H9 (cell line): ENCODE results near the gene GFER. TPM values are rescaled to one million over a fixed set of nuclear protein-coding genes. Genes with fewer than 3 reads are reported as not detected.
A peak's percentile ranks its signal among the peaks of the same experiment; 100 is the strongest.

ENCODE experiments used
- DNase-seq: peaks from one replicate; pipeline ENCODE4 v3.0.0-alpha.2; 2017
- H2AFZ ChIP-seq: one replicate; pipeline ENCODE4 v1.6.1; 2013; ENCODE audit warnings: mild to moderate bottlenecking, low read length, control low read depth, moderate library complexity
- H2AK5ac ChIP-seq: 2 replicates; pipeline ENCODE4 v1.6.1; 2013; ENCODE audit warnings: low read length, control low read depth, mixed read lengths; ENCODE audit not compliant: insufficient read length
- H2BK120ac ChIP-seq: one replicate; pipeline ENCODE4 v1.6.1; 2013; ENCODE audit warnings: low read depth, mild to moderate bottlenecking, low read length, control low read depth, inconsistent platforms; ENCODE audit not compliant: poor library complexity, severe bottlenecking
- H2BK12ac ChIP-seq: 2 replicates; pipeline ENCODE4 v1.6.1; 2013; ENCODE audit warnings: low read length, control low read depth, mixed read lengths, low read depth; ENCODE audit not compliant: insufficient read length
- H2BK15ac ChIP-seq: 2 replicates; pipeline ENCODE4 v1.6.1; 2013; ENCODE audit warnings: low read depth, low read length, control low read depth
- H2BK20ac ChIP-seq: one replicate; pipeline ENCODE4 v1.6.1; 2013; ENCODE audit warnings: low read depth, mild to moderate bottlenecking, low read length, control low read depth, inconsistent platforms; ENCODE audit not compliant: poor library complexity, severe bottlenecking
- H2BK5ac ChIP-seq: 2 replicates; pipeline ENCODE4 v1.6.1; 2013; ENCODE audit warnings: low read length, control low read depth, mixed read lengths; ENCODE audit not compliant: insufficient read length
- H3K14ac ChIP-seq: 2 replicates; pipeline ENCODE4 v1.6.1; 2013; ENCODE audit warnings: low read length, control low read depth; ENCODE audit not compliant: insufficient read depth
- H3K18ac ChIP-seq: 2 replicates; pipeline ENCODE4 v1.6.1; 2013; ENCODE audit warnings: low read depth, mild to moderate bottlenecking, mixed read lengths, low read length, control low read depth; ENCODE audit not compliant: insufficient read length
- H3K23ac ChIP-seq: 2 replicates; pipeline ENCODE4 v1.6.1; 2013; ENCODE audit warnings: low read length, control low read depth, mixed read lengths, low read depth; ENCODE audit not compliant: insufficient read length
- H3K23me2 ChIP-seq: 2 replicates; pipeline ENCODE4 v1.6.1; 2013; ENCODE audit warnings: low read depth, mild to moderate bottlenecking, mixed read lengths, low read length, control low read depth; ENCODE audit not compliant: insufficient read length, poor library complexity, severe bottlenecking
- H3K27ac ChIP-seq: 2 replicates; pipeline ENCODE4 v1.5.1; 2013; ENCODE audit warnings: low read length, control low read depth, mixed read lengths, low read depth; ENCODE audit not compliant: insufficient read length
- H3K27me3 ChIP-seq: 2 replicates; pipeline ENCODE4 v1.6.1; 2013; ENCODE audit warnings: low read length, control low read depth, inconsistent platforms; ENCODE audit not compliant: insufficient read depth
- H3K4ac ChIP-seq: 2 replicates; pipeline ENCODE4 v1.6.1; 2013; ENCODE audit warnings: low read depth, mild to moderate bottlenecking, control low read depth, inconsistent platforms, low read length, moderate library complexity
- H3K4me1 ChIP-seq: 2 replicates; pipeline ENCODE4 v1.6.1; 2013; ENCODE audit warnings: low read length, control low read depth, inconsistent platforms; ENCODE audit not compliant: insufficient read depth
- H3K4me2 ChIP-seq: 2 replicates; pipeline ENCODE4 v1.6.1; 2013; ENCODE audit warnings: low read length, control low read depth, mixed read lengths; ENCODE audit not compliant: insufficient read length, insufficient read depth
- H3K56ac ChIP-seq: 2 replicates; pipeline ENCODE4 v1.6.1; 2013; ENCODE audit warnings: low read depth, mild to moderate bottlenecking, mixed read lengths, low read length, control low read depth; ENCODE audit not compliant: insufficient read length
- H3K79me1 ChIP-seq: 2 replicates; pipeline ENCODE4 v1.6.1; 2013; ENCODE audit warnings: low read depth, mild to moderate bottlenecking, moderate library complexity, low read length, control low read depth, inconsistent platforms; ENCODE audit not compliant: insufficient read depth, poor library complexity, severe bottlenecking
- H3K79me2 ChIP-seq: 2 replicates; pipeline ENCODE4 v1.6.1; 2013; ENCODE audit warnings: low read length, control low read depth, inconsistent platforms; ENCODE audit not compliant: insufficient read depth
- H3K9ac ChIP-seq: 2 replicates; pipeline ENCODE4 v1.6.1; 2013; ENCODE audit warnings: low read length, control low read depth, mixed read lengths; ENCODE audit not compliant: insufficient read length; ENCODE audit errors: extremely low read depth
- H3K9me3 ChIP-seq: one replicate; pipeline ENCODE4 v1.6.1; 2013; ENCODE audit warnings: low read depth, low read length, inconsistent platforms; ENCODE audit not compliant: control insufficient read depth
- H3T11ph ChIP-seq: one replicate; pipeline ENCODE4 v1.6.1; 2013; ENCODE audit warnings: mild to moderate bottlenecking, low read length, control low read depth, inconsistent platforms
- H4K20me1 ChIP-seq: one replicate; pipeline ENCODE4 v1.6.1; 2013; ENCODE audit not compliant: control insufficient read depth, insufficient read length, insufficient read depth
- H4K5ac ChIP-seq: 2 replicates; pipeline ENCODE4 v1.6.1; 2013; ENCODE audit warnings: low read depth, mild to moderate bottlenecking, mixed read lengths, low read length, control low read depth; ENCODE audit not compliant: insufficient read length
- H4K8ac ChIP-seq: replicated peaks from 2 replicates; pipeline ENCODE4 v1.6.1; 2013; ENCODE audit warnings: low read length, control low read depth, mixed read lengths, low read depth; ENCODE audit not compliant: insufficient read length
- H4K91ac ChIP-seq: 2 replicates; pipeline ENCODE4 v1.6.1; 2013; ENCODE audit warnings: low read depth, mild to moderate bottlenecking, moderate library complexity, mixed read lengths, low read length, control low read depth; ENCODE audit not compliant: insufficient read length
- H3K27ac Mint-ChIP-seq, 3 experiments: 2 replicates in 2 of 3; 3 replicates in 1 of 3; pipeline ENCODE4 v1.8.0; 2020 to 2021; ENCODE audit warnings: mixed read lengths in 3 of 3, mild to moderate bottlenecking in 1 of 3, moderate library complexity in 1 of 3
- H3K27me3 Mint-ChIP-seq: 2 replicates; pipeline ENCODE4 v1.8.0; 2021; ENCODE audit warnings: low read depth, mild to moderate bottlenecking, moderate library complexity, mixed read lengths
- H3K36me3 Mint-ChIP-seq, 3 experiments: 2 replicates in 2 of 3; 3 replicates in 1 of 3; pipeline ENCODE4 v1.8.0; 2020 to 2021; ENCODE audit warnings: low read depth in 3 of 3, mixed read lengths in 3 of 3; ENCODE audit not compliant: insufficient read depth in 1 of 3
- H3K4me1 Mint-ChIP-seq, 2 experiments: 2 replicates each; pipeline ENCODE4 v1.8.0; 2020; ENCODE audit warnings: mixed read lengths in 2 of 2
- H3K4me3 Mint-ChIP-seq, 2 experiments: 2 replicates in 1 of 2; 3 replicates in 1 of 2; pipeline ENCODE4 v1.8.0; 2020 to 2021; ENCODE audit warnings: mild to moderate bottlenecking in 2 of 2, mixed read lengths in 2 of 2, moderate library complexity in 1 of 2
- H3K9me3 Mint-ChIP-seq, 2 experiments: 2 replicates in 1 of 2; 3 replicates in 1 of 2; pipeline ENCODE4 v1.8.0; 2020; ENCODE audit warnings: mild to moderate bottlenecking in 2 of 2, mixed read lengths in 2 of 2, moderate library complexity in 1 of 2
- WGBS: extraction: QIAGEN DNeasy Blood & Tissue Kit; methylation state at CpG from one replicate; pipeline ENCODE4 v1.1.7; 2013; ENCODE audit warnings: missing lambda C conversion rate, low lambda C conversion rate, mixed read lengths; ENCODE audit not compliant: insufficient read length; ENCODE audit errors: extremely low coverage; 5-methylcytosine and 5-hydroxymethylcytosine counted together
- total RNA-seq: library from RNA; stranded (reverse); gene quantifications from 2 replicates; pipeline ENCODE4 v1.2.1, GENCODE V29; 2021
- TF ChIP-seq, protein P1 (sequence below): fragments of 200-600 bp; sonication (generic); conservative IDR thresholded peaks from 3 replicates; pipeline ENCODE4 v1.8.0; 2021; ENCODE audit warnings: antibody characterized with exemption, mild to moderate bottlenecking

GFER gene
- total RNA-seq, 1 experiment from 2014 or later = 49.1 TPM

DNA sequence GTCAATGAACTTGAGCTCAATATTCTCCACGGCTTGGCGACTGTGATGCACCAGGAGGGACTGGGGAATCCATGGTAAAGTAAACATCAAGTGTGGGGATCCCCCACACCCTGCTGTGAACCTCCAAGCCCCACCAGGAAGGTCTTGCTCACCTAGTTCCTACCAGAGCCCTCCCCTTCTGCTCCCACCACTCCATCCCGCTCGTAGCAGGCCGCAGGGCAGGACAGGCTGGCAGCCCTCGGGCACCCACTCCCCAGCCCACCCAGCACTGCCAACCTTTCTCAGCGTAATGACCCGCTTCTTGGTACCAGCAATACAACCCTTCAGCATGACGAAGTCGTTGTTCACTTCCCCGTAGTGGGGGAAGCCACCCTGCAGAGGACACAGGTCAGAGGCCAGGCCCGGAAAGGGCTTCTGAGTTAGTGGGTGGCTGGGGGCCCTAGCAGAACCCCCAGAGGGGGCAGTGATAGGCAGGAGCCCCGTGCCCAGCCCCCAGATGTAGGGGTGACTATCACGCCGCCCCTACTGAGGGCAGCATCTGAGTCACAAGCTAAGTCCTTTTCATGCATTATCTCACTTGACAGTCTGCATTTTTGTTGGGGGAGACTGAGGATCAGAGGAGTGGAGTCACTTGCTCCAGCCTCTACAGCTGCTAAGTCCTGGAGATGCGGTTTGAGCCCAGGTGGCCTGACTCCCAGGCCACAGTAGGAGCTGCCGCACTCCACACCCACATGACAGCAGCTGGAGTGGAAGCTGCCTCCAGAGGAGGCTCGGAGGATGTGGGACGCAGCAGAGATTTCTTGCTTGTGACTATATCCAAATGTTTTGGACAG lies 38.2 kb upstream of the GFER start:
- H3K27ac ChIP-seq = no peak overlapping the region
- no peak overlapping the region for H3K4me2 ChIP-seq
- no peaks in the 10 kb centered on the region for H3K79me2 ChIP-seq
- no peak overlapping the region for H3K18ac ChIP-seq
- no peak overlapping the region for H3K56ac ChIP-seq
- no peak overlapping the region for H2BK12ac ChIP-seq
- no peaks in the 10 kb centered on the region for H3K9me3 Mint-ChIP-seq
- H4K91ac ChIP-seq = no peak overlapping the region
- H3T11ph ChIP-seq = no peak overlapping the region
- no peaks in the 10 kb centered on the region for H3K79me1 ChIP-seq
- no peak overlapping the region for H3K4ac ChIP-seq
- no CpG with 5 or more reads among the region's 19 CpGs for WGBS
- H3K36me3 Mint-ChIP-seq = no peaks in the 10 kb centered on the region; a peak in 2 of 7 replicates
- H3K14ac ChIP-seq = no peak overlapping the region
- peaks cover 7% of the 10 kb centered on the region for H3K23me2 ChIP-seq
- no peak overlapping the region; a peak in 1 of 5 replicates for H3K4me3 Mint-ChIP-seq
- no peak overlapping the region for H2BK20ac ChIP-seq
- H2BK15ac ChIP-seq = 0 out of 2 replicates have a peak overlapping the region, but pooled peaks have one; percentile 43
- no peak overlapping the region for H2AK5ac ChIP-seq
- no peak overlapping the region for H4K8ac ChIP-seq
- no peaks in the 10 kb centered on the region for H3K9me3 ChIP-seq
- no peak overlapping the region for H3K23ac ChIP-seq
- DNase-seq = peak; percentile 22
- H3K9ac ChIP-seq = no peak overlapping the region
- H4K20me1 ChIP-seq = no peaks in the 10 kb centered on the region
- H2BK120ac ChIP-seq = no peak overlapping the region
- H3K4me1 ChIP-seq = peaks cover 4% of the 10 kb centered on the region; the same call in 1 of the 2 replicates
- H2AFZ ChIP-seq = no peak overlapping the region
- no peak overlapping the region for H4K5ac ChIP-seq
- TF ChIP-seq, protein P1, sequence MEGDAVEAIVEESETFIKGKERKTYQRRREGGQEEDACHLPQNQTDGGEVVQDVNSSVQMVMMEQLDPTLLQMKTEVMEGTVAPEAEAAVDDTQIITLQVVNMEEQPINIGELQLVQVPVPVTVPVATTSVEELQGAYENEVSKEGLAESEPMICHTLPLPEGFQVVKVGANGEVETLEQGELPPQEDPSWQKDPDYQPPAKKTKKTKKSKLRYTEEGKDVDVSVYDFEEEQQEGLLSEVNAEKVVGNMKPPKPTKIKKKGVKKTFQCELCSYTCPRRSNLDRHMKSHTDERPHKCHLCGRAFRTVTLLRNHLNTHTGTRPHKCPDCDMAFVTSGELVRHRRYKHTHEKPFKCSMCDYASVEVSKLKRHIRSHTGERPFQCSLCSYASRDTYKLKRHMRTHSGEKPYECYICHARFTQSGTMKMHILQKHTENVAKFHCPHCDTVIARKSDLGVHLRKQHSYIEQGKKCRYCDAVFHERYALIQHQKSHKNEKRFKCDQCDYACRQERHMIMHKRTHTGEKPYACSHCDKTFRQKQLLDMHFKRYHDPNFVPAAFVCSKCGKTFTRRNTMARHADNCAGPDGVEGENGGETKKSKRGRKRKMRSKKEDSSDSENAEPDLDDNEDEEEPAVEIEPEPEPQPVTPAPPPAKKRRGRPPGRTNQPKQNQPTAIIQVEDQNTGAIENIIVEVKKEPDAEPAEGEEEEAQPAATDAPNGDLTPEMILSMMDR = no peak
- no peak overlapping the region for H2BK5ac ChIP-seq
- peak overlapping the region in 1 of 3 experiments; percentile 27; a peak in 1 of 7 replicates for H3K27ac Mint-ChIP-seq
- peaks cover 15 to 23% of the 10 kb centered on the region in 2 experiments for H3K4me1 Mint-ChIP-seq
- peaks cover 1% of the 10 kb centered on the region; the same call in 1 of the 2 replicates for H3K27me3 Mint-ChIP-seq
- no peaks in the 10 kb centered on the region for H3K27me3 ChIP-seq
